Measurements from ENCODE around the gene CCL28.

GRCh38 chr5:43456556-43456955 lies 44.4 kb upstream of the CCL28 start:
- TF ChIP-seq CTCF (IDR thresholded peaks at IDR 0.05): no peak
- TF ChIP-seq POLR2A (IDR thresholded peaks at IDR 0.05): no peak
